ENCODE results near the gene YPEL3.

Gene YPEL3

DNA sequence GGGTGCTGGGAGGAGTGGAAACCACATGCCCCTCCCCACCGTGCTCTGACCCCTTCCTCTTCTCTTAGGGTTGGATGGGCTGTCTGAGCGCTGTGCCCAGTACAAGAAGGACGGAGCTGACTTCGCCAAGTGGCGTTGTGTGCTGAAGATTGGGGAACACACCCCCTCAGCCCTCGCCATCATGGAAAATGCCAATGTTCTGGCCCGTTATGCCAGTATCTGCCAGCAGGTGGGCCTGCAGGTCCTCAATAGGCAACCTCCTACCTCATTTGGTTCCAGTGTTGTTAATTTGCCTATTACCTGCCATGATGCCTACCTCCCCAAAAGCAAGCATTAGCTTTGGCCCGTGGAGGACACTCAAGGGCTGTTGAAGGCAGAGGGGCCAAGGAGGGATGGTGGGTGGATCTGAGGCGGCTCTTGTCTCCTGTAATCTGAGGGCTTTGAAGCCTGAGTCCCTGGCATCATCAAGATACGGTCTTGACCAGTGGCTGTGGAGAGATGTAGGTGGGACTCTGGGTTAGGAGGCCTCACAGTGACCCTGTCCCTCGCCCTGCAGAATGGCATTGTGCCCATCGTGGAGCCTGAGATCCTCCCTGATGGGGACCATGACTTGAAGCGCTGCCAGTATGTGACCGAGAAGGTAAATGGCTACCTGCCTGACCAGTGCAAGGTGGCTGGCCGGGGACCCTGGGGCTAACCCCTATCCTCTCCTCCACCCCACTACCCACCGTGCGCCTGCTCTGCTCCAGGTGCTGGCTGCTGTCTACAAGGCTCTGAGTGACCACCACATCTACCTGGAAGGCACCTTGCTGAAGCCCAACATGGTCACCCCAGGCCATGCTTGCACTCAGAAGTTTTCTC lies 27.0 kb downstream of the YPEL3 start:
- DNase-seq (ENCODE audit: low spot score), result no peak

DNA sequence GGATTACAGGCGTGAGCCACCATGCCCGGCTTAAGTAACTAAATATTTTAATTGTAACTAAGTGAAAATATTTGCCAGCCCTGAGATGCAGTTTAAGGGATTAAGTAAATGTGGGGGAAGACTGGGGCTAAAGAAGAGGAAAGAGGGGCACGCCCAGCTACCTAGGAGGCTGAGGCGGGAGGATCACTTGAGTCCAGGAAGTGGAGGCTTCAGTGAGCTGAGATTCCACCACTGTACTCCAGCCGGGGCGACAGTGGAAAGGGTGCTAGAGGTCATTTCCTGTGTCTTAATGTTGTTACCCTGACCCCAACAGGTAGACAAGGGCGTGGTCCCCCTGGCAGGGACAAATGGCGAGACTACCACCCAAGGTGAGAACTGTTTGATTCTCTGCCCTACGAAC lies 27.7 kb downstream of the YPEL3 start:
- no peak for DNase-seq (ENCODE audit: low spot score)

DNA sequence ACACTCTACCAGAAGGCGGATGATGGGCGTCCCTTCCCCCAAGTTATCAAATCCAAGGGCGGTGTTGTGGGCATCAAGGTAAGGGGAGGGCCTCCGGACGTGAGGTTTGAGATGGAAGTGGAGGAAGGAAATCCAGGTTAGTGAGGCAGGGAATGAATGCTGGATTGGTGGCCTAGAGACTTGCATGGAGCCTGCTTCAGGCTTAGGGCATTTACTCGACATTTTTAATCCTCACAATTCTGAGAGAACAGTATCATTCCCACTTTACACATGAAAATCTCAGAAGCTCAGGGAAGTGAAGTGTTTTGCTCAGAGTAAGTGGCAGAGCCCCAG lies 28.5 kb downstream of the YPEL3 start:
- DNase-seq (ENCODE audit: low spot score), result no peak

DNA sequence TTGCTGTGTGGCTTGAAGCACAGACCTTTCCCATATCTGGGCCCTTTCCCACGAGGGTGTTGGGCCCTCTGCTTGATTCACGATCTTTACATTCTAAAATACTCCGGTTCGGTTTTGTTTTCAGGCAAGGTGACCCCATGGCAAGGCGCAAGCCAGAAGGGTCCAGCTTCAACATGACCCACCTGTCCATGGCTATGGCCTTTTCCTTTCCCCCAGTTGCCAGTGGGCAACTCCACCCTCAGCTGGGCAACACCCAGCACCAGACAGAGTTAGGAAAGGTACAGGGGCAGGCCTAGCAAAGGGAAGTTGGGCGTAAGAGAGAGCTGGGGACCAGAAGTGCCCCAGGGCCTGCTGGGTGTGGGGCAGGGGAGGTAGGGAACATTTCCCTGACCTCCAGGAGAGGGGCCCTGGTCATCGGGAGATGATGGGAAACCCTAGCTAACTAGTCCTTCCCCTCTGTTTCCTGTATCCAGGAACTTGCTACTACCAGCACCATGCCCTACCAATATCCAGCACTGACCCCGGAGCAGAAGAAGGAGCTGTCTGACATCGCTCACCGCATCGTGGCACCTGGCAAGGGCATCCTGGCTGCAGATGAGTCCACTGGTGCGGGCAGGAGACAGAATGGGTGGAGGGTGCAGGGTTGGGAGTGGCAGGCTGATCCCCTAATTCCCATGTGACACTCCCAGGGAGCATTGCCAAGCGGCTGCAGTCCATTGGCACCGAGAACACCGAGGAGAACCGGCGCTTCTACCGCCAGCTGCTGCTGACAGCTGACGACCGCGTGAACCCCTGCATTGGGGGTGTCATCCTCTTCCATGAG lies 29.0 kb downstream of the YPEL3 start:
- peak; percentile 47 for DNase-seq (ENCODE audit: low spot score)

DNA sequence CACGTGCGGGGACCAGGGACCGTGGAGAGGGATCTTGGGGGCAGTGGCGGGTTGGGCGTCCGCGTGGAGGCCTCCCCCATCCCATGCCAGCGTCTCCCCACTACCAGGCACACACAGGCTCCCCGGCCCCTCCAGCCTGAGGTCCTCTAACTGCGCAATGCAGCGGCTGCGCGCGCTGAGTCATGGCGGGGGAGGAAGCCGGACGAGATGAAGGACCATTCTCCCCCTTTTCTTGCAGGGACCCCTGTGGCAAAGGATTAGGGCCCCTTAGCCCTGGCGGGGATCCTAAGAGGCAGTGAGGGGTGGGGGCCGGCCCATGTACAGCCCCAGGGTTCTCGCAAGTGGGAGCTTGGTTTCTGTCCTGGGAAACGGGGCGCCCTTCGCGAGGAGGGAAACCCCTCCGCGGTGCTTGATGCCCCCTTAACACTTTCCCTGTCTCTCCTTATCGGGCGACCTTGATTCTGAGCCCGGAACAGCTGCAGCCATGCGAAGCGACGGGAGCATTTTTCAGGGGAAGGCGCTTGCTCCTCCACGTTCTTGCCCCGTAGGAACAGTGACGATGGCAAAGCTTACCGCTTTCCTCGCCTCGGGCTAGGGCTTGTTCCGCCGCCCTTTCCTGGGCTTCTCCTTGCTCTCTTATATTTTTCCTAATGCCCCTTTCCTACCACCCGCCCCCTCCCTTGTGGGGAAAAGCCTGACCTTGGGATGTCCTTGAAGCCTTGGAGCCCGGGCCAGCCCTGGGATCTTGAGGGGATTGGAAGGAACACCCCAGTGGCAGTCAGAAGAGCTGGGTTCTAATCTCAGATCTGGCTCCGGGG lies 29.9 kb downstream of the YPEL3 start:
- no peak for DNase-seq (ENCODE audit: low spot score)

DNA sequence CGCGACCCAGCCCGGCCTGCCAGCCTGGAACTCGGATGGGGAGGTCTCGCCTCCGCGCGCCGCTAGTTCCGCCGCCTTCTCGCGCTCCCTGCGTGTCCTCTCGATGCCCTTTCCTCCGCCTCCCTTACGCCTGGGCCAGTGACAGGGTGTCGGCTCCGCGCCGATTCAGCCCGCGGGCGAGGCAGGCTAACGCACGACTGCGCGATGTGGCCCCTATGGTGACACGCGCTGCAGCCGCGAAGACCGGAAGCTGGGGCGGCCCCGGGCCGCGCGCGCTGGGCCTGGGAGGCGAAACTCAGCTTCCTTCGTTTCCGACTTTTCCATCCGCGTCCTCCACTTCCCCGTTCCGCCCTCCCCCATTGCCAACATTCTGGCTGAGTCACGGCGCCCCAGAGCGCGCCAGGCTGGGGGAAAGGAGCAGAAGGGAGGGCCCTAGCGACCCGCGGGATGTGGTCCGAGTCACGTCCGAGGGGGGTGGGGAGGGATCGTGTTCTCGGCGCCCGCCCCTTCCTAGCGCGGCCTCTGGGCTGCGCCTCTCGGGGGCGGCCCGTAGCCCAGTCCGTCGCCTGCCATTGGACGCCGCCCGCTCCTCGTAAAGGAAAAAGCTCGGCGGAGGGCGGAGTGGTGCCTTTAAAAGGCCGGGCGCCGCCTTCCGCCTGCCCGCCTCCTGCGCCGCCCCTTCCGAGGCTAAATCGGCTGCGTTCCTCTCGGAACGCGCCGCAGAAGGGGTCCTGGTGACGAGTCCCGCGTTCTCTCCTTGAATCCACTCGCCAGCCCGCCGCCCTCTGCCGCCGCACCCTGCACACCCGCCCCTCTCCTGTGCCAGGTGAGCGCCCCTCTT lies 30.7 kb downstream of the YPEL3 start, which contains the start of gene ALDOA:
Gene ALDOA (plus strand): TSS at position 659 of the 841 bp plus-strand sequence. CDS start 1,138 bp downstream, outside the sequence.
- DNase-seq (ENCODE audit: low spot score), result peak; percentile 99

DNA sequence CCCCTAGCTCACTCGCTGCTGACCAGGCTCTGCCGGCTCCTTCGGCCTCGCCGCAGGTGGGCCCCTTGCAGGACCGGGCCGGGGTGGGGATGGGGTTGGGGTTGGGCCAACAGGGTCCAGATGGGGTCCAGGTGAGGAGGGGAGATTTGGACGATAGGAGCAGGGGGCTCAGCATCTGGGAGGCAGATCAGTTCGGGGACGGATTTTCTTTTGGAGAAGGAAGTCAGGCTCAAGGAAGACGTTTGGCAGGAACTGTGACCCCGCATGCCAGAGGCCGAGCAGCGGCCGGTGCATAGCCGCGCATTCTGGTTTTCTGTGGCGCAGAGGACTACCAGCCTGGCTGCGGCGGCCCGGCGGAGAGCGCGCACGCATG lies 31.3 kb downstream of the YPEL3 start:
- no peak for DNase-seq (ENCODE audit: low spot score)

DNA sequence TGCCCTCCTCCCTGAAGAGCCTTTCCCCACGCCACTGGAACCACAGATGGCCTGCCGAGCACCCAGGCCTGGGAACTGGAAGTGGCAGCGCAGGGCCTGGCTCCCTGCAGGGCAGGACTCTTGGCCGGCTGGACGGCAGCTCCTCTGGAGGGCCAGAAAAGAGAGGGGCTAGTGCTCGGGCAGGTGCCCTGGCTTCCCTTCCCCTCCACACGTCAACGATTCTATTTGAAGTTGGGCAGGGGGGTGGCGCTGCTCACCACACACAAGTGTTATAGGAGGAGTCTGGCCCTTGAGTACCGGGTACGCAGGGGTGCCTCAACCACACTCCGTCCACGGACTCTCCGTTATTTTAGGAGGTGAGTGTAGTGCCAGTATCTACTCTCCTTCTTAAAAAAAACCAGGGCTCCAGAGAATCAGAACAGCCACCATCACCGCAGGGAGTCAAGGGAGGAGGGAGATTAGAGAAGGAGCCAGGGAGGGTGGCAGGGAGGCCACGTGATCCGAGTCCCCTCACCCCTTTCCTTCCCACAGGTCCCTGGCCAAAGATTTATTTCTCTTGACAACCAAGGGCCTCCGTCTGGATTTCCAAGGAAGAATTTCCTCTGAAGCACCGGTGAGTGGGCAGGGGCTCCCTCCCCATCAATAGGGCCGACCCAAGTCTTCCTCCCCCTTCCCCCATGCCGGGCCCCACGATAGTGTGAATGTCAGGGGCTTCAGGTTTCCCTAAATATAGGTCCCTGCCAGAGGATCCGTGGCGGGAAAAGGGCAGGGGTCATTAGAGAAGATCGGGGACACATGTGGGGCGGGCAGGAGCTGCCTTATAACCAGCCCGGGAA lies 31.9 kb downstream of the YPEL3 start:
- peak; percentile 93 for DNase-seq (ENCODE audit: low spot score)

DNA sequence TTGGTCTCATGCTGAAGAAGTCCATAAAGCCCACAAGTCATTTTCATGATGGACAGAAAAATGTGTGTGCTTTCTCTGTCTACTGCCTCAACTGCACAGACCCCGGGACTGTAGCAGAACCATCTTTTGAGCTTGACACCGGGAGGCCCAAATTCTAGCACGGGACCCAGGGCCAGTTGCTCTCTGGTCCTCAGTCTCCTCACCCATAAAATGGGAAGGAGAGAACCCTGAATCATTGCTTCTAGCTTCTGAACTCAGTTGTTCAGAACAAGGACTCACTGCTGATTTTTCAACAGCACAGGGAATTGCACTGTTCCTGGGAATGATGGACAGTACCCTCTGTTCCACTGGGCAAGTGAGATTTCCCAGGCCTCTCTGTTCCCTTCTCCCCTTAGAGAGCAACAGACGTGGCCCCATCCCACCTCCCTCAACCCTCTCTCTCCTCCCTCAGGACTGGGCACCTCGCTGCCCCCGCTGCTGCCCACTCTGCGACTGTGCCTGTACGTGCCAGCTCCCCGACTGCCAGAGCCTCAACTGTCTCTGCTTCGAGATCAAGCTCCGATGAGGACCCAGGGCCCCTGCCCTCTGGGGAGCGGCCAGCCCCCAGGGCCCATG lies 32.6 kb downstream of the YPEL3 start:
- DNase-seq (ENCODE audit: low spot score), result no peak

DNA sequence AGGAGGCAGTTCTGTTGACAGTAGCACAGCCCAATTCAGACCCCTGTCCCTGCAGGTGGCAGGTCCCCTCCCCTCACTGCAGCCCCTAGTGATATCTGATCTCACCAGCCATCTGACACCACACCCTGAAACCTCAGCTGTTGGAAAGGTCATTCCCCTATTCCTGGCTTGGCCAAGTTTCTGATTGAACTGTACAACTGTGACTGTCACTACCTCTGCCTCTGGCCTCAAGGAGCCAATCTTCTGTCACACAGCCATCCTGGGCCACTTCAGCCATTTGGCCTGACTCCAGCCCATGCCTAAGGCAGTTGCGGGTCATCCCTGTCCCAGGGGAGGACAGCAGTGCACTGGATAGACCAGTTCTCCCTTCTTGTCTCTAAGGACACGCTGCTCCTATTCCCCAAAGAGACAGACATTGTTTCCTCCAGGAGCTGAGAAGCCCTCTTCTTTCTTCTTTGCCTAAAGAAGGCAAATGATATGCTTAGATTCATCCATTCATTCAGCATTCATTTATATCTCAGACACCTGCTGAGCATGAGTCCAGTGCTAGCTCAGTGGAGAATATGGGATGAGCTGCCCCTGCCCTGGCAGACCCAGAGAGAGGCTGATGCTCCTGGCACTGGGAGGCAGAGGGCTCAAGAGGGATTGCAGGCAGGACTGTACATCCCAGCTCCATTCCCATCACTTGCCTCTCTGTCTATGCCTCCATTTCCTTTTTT lies 35.0 kb downstream of the YPEL3 start:
- no peak for DNase-seq (ENCODE audit: low spot score)

DNA sequence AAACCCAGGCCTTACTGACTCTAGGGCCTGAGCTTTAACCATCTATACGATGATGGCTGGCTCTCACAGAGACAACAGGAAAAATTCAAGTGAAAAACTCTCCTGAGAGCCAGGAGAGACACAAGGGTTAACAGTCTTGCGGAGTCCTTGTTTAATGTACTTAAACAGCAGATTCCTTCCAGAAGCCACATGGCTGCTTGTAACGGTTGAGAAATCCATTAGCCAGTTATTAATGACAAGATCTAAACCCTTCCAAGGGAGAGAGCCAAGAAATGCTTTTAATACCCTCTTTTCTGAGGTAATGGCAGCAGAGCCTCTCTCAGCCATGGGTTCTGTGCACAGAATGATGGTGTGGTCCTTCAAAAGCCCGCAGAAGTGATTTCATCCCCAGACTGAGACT lies 35.7 kb downstream of the YPEL3 start:
- no peak for DNase-seq (ENCODE audit: low spot score)

DNA sequence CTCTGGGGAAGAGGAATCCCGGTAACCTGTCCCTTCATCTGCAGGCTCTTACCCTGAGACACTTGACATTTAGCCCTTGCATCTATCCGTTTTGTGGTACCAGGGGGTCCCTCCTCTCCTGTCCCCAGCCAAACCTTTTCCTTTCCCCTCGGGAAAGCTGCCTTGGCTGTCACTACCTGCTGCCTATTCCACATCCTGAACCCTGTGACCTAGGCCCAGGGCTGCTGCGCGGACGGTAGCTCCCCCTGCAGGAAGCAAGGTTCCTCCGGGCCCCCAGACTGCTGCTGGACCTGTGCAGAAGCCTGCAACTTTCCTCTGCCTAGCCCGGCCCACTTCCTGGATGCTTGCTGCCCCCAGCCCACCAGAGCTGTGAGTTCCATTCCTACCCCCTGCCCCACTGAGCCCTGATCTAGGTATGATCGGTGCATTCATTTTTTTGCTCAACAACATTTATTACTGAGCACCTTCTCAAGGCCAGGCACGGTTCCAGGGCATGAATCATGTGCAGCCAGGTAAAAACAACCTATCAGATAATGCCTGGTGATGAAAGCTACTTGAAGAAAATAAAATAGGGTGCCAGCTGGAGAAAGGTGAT lies 41.0 kb downstream of the YPEL3 start:
- no peak for DNase-seq (ENCODE audit: low spot score)

DNA sequence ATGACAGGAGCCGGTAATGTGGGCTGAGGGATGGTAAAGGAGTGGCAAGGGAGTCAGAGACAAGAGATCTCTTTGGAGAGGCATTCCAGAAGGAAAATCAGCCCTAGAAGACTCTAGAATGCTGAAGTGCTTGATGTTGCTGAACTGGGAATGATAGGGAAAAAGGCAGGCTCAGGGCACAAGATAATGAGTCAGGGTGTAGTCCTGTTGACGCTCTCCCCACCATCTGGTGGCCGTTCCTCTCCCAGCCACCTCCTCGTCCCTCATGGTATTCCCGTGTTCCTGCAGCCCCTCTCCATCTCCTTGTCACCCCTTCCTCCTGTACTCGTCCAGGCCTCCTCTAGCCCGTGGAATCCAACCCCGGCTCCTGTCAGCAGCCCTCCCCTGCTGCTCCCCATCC lies 41.6 kb downstream of the YPEL3 start:
- DNase-seq (ENCODE audit: low spot score), result no peak

DNA sequence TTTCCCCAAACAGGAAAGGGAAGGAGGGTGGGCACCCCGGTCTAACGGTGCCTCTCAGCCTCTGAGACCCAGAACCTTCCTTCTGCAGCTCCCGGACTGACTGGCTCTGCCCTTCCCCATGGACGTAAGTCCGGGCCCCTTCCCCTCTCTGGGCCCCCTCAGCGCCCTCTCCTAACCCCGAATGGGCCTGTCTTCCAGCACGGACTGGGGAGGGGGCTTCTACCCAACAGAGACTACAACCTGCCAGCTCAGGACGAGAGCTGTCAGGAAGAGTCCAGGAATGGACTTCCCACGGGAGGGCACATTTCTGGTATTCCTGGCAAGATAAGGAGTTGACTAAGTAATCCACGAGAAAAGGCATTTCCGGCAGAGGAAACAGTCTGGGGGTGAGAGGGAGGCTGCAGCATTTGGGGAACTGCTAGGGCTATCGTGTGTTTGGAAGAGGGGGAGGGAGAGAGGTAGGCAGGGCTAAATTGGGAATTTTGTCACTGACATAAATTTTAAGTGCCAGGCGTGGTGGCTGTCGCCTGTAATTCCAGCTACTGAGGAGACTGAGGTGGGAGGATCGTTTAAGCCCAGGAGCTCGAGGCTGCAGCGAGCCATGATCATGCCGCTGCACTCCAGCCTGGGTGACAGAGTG lies 42.5 kb downstream of the YPEL3 start:
- no peak for DNase-seq (ENCODE audit: low spot score)

DNA sequence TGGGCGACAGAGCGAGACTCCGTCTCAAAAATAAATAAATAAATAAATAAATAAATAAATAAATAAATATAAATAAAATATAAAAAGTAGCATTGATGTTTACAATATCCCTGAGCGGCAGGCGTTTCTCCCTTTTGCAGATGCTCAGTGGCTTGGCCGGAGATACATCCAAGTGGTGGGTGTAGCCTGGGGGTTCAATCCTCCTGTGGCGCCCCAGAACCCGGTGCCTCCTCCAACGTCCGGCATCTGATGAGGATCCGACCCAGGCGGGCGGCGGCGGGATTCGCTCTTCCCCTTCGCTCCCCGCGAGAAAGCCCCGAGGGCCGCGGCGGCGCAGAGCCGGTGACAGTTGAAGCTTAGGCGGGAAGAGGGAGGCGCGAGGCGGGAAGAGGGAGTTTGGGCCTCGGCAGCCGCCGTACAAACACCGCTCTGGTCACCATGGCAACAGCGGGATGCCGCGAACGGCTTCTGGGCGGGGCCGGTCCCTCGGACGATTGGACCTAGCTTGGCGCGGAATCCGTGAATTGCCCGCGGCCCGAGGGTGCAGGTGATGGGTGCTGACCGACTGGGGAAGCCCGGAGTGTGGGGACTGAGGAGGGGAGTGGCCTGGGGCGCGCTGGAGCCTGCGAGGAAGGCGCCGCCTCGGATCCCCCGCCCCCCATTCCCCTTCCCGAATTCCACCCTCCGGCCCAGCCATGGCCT lies 43.2 kb downstream of the YPEL3 start:
- DNase-seq (ENCODE audit: low spot score), result peak; percentile 84

DNA sequence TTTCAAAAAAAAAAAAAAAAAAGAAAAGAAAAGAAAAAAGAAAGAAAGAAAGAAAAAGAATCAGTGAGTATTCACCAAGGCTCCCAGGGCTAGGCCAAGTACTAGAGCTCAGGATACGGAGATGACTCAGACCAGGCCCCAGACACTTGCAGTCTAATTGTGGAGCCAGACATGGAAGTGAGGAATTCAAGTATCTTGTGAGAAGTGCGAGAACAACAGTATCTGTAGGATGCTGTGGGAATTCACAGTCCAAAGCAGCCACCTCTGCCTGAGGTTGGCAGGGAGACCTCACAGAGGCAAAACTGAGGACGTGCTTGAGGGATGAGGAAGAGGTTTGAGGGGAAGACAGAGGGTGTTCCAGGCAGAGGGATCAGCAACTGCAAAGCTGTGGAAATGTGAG lies 44.5 kb downstream of the YPEL3 start:
- DNase-seq (ENCODE audit: low spot score), result no peak

DNA sequence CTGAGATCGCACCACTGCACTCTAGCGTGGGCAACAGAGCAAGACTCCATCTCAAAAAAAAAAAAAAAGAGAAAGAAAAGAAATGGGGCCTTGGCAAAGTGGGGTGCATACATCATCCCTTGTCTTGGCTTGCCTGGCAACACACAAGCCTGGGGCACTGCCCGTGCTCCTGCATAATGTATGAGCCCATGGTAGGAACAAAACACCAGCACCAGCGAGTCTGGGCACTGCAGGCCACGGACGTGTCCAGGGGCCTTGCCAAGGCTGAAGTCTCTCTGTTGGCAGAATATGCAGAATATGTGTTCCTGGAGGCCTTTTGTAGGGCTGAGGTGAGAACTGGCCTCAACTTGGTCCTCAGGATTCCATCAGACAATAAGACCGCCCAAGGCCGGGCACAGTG lies 46.1 kb downstream of the YPEL3 start:
- DNase-seq (ENCODE audit: low spot score), result peak; percentile 83

DNA sequence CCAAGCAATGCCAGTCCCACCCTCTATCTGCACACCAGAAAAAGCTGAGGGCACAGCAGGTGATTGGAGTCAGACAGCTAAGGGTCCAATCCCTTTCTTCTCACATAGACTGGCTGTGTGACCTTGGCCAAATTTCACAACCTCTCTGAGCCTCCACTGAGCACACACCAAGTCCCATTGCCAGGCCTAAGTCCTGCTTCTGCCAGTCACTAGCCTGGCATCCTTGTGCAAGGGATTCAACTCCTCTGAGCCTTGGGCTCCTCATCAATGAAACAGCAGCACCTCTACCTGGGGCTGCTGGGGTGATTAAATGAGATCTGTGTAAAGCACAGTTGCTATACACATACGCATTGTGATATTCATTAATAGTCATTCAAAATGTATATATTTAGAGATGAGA lies 49.4 kb downstream of the YPEL3 start:
- DNase-seq (ENCODE audit: low spot score), result no peak

All from Ammon's horn (tissue), 1 donor.